ENCODE results near the gene CPVL.

DNA sequence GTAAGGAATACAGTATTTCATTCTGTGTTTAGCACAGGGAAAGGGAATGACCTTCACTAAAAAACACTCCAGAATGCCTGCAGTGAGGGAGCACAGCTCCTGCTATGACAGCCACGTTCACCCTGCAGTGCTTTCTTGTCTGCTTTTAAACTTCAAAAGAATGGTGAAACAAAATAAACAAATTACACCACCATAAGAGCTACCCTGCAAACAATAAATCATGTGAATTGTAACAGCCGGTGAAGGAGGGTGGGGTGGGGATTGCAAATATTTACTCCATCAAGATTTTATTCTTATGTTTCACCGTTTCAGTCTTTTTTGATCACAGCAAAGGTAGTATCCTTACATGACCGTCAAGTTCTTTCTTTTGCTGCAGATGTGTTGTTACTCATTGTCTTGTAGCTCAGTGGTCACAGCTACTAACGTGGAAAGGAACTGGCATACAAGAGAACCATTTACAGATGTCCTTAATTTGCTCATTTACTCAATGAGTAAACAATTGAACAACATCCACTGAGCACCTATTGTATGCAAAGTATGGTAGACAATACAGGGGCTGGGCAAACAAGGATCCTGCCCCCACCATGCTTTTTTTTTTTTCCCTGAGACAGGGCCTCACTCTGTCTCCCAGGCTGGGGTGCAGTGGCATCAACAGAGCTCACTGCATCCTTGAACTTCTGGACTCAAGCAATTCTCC lies 44.2 kb upstream of the CPVL start:
- TF ChIP-seq, protein P1, sequence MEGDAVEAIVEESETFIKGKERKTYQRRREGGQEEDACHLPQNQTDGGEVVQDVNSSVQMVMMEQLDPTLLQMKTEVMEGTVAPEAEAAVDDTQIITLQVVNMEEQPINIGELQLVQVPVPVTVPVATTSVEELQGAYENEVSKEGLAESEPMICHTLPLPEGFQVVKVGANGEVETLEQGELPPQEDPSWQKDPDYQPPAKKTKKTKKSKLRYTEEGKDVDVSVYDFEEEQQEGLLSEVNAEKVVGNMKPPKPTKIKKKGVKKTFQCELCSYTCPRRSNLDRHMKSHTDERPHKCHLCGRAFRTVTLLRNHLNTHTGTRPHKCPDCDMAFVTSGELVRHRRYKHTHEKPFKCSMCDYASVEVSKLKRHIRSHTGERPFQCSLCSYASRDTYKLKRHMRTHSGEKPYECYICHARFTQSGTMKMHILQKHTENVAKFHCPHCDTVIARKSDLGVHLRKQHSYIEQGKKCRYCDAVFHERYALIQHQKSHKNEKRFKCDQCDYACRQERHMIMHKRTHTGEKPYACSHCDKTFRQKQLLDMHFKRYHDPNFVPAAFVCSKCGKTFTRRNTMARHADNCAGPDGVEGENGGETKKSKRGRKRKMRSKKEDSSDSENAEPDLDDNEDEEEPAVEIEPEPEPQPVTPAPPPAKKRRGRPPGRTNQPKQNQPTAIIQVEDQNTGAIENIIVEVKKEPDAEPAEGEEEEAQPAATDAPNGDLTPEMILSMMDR (IDR thresholded peaks at IDR 0.05) = no peak
- TF ChIP-seq POLR2A (IDR thresholded peaks at IDR 0.05) = no peak
- TF ChIP-seq POLR2AphosphoS5 (IDR thresholded peaks at IDR 0.05) = no peak
- no peak for TF ChIP-seq EP300 (IDR thresholded peaks at IDR 0.05)

Measured in suprapubic skin (tissue), 4 donors.